GM15510 (cell line): ENCODE results near the gene CARD8.
A peak's percentile ranks its signal among the peaks of the same experiment; 100 is the strongest.

ENCODE experiments used
- POLR2A ChIP-seq: IDR thresholded peaks from 3 replicates; pipeline ENCODE4 v1.6.1; 2011; ENCODE audit warnings: borderline replicate concordance; ENCODE audit not compliant: insufficient read length; ENCODE audit errors: extremely low read depth

CARD8 gene

DNA sequence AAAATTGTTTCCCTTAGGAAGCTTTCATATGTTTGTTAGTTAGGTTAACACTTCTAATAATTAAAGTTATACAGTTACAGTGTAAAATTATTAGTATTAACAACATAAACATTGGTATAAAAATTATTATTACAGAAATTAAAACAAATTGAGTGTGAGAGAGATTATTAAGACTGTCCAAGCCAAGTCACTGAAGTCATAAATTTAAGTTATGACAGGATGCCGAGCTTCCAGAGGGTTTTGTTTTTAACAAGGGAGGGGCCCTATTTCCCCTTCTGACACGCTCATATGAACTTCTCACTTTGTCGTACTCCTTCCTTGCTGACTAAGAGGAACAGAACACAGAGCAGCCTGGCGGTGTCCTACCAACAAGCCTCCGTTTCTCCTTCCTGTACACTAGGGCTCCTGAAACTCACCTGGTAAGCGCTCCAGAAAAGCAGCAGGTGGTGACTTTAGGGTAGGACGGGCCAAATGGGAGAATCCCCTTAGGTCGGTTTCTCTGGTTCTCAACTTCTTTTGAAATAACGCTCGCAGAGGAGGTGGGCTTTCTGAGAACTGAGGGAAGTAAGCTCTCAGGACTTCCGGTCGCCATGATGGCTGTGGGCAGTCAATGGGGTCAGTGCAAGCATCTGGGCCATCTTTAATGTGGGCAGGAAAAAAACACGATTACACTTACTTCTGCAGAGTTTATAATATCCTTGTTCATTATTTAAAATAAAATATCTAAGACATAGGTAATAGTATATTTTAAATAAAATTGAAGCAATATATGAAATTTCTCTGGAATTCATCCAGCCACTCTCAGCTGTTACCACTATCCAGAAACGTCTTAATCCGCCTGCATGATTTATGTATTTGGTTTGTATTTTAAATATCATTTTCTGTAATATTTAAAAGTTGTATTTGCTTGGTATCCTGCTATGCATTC, at the start of gene CARD8:
CARD8 (minus strand) TSS at position 537 of the 928 bp plus-strand sequence. CDS start 14,892 bp downstream, outside the sequence.
- peak; percentile 64 for TF ChIP-seq POLR2A

DNA sequence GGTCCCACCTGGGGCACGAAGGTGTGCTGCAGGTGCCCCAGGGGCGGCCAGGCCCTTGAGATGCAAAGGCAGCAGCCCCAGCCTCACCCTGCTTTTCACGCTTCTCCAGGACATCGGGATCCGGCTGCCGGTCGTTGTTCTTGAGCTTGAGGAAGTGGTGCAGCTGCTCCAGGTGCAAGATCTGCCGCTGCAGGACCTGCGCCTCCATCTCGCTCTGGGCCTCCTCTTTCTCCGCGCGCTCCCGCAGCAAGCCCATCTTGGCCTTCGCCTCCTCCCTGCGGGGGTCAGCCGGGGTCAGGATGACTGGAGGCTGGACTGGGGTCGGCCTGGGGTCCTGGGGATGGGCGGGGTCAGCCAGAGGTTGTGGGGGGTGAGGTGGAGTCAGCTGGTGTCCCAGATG, 48.2 kb upstream of the CARD8 start:
- no peak for TF ChIP-seq POLR2A

DNA sequence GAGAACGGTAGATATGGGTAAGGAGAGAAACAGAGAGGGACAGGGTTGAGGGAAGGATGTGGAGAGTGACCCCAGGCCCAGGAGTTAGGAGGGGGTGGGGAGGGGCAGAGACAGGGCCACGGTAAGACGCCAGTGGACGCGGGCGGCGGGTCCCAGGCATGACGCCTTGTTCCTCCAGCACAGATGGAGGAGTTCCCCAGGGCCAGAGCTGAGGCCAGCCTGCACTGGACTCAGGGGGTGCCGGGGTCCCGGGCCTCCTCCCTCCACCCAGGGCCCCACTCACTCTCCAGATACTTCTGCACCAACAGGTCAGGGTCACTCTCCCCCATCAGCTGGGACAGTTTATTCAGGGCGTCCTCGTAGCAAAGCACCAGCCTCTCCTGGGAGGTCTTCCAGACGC, 47.7 kb upstream of the CARD8 start:
- TF ChIP-seq POLR2A, result no peak

DNA sequence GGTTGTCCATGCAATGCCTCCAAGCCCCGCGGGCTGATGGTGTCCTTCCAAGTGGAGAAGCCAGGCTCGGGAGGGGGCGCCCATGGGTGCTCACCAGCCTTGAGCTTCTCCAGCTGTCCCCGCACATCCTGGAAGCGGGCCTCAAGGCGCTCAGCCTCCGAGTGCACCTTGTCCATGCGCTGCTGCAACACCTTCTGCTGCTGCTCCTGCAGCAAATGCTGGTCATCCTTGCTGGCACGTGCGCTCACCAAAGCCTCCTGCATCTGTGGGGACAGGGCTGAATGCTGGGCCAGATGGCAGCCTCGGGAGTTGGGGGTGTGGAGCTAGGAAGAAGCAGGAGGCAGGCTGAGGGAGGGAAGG, 46.9 kb upstream of the CARD8 start:
- no peak for TF ChIP-seq POLR2A

GRCh38 chr19:48301886-48302599, 46.3 kb upstream of the CARD8 start:
- no peak for TF ChIP-seq POLR2A

GRCh38 chr19:48297975-48298374, 42.3 kb upstream of the CARD8 start:
- TF ChIP-seq POLR2A, result no peak

DNA sequence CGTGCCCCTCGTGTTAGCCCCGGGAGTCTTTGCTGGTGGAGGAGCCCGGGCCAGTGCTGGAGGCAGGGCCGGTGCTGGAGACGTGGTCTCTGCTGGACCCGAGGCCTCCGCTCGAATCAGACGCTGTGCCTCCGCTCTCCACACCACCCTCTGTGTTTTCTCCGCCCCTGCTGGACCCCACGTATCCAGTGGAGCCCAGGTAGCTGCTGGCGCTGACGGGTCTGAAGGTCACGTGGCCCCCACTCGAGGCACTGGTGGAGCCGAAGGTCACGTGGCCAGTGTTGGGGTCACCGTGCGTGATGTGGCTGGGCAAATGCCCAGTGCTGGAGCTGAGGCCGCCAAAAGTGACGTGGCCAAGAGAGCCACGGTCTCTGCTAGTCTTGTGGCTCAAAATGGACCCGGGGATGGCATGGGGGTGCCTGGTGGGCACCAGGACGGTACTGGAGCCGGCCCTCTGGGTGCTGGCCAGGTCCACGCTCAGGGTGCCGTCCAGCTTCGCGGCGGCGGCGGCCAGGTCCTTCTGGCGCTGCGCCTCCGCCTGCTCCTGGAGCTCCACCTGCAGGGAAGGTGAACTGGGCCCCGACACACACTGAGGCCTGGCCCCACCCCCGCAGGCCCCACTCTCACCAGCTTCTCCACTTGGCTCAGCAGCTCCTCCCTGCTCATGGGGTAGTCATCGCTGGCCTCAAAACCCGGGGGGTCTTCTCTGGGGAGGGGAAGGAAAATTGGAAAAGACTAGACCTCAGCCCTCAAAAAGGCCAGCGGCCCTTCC, 41.4 kb upstream of the CARD8 start:
- no peak for TF ChIP-seq POLR2A

DNA sequence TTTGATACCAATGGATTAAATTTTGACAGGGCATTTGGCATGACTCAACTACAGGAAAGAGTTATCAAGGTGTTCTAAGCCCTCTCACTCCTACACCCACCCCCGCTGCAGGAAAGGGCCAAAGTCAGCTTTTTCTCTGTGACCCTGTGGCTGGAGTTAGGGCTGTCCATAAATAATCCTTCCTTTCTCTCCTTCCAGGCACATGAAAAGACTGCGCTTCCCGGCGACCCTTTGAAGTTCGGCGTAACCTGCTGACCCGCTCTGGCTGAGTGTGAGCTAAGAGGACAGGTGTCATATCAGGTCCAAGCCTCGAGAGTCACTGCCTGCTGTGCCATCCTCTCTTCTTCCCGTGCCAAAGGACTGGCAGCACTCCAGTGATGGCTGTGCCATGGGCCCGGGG, 39.7 kb upstream of the CARD8 start:
- no peak for TF ChIP-seq POLR2A

- no peak for TF ChIP-seq POLR2A
These were observed 37.1 kb upstream of the CARD8 start for GRCh38 chr19:48292798-48293197.

DNA sequence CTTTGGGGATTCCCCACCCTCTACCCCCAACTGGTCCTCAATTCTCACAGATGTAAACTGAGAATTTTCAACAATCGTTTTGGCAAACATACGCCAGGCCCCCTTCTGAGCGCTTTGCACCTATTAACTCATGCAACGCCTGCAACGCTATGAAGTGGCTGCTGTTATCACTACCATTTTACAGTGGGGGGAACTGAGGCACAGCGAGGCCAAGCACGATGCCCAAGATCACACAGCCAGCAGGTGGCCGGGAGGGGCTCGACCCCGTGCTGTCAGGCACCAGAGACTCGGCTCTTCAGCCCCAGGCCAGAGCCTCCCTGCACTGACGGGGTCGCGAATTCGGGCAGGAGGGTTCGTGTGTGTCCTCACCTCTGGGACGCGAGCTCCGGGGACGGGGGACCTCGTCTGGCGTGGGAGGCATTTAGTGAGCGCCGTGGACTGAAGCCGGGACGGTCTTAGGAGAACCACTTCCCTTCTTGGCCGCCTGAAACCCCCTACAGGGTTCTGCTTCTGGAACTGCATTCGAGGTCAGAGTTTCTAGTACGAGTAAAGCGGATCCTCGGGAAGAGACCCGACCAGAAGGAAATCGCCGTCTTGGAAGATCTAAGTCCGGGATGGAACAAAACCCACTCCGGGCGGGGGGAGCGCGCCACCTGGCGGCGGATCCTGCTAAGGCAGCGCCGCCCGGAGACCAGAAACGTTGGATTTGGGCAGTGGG, 35.2 kb upstream of the CARD8 start:
- TF ChIP-seq POLR2A, result no peak

GRCh38 chr19:48290401-48290770, 34.7 kb upstream of the CARD8 start:
- TF ChIP-seq POLR2A, result no peak

- TF ChIP-seq POLR2A, result no peak
These were observed 32.0 kb upstream of the CARD8 start for GRCh38 chr19:48287748-48288147.

GRCh38 chr19:48284896-48285295, 29.2 kb upstream of the CARD8 start:
- no peak for TF ChIP-seq POLR2A

DNA sequence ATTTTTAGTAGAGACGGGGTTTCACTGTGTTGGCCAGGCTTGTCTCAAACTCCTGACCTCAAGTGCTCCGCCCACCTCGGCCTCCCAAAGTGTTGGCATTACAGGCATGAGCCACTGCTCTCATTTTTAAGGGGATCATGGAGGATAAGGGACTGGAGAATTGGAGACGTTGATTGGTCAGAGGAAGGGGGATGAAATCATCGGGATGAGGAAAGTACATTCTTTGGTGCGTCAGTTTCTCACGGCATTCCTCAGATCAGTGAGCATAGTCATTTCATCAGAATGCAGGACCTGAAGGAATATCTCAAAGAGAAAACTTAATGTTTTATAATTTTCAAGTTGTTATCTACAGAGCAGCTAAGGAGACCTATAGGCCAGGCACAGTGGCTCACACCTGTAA, 28.2 kb upstream of the CARD8 start:
- no peak for TF ChIP-seq POLR2A
